HepG2 (cell line): Measurements from ENCODE around the gene CDC42SE1. TPM values are rescaled to one million over a fixed set of nuclear protein-coding genes. Genes with fewer than 3 reads are reported as not detected.
A peak's percentile ranks its signal among the peaks of the same experiment; 100 is the strongest.

ENCODE experiments used
- FIP1L1 ChIP-seq: fragments of 200-400 bp; formaldehyde crosslinking; IDR thresholded peaks from 2 replicates; pipeline ENCODE4 v1.6.1; 2018; ENCODE audit warnings: low read depth, mild to moderate bottlenecking, low read length, moderate library complexity, borderline replicate concordance; ENCODE audit not compliant: insufficient read depth
- GABPB1 ChIP-seq: IDR thresholded peaks from 2 replicates; pipeline ENCODE4 v1.6.1; 2016; ENCODE audit warnings: mild to moderate bottlenecking, missing genetic modification reagents, moderate library complexity, missing compliant biosample characterization
- HDAC1 ChIP-seq: sonication (generic); formaldehyde crosslinking; IDR thresholded peaks from 2 replicates; pipeline ENCODE4 v1.5.1; 2020; ENCODE audit warnings: mild to moderate bottlenecking, missing genetic modification reagents
- HOXA3 ChIP-seq: sonication (generic); formaldehyde crosslinking; IDR thresholded peaks from 2 replicates; pipeline ENCODE4 v1.5.0; 2020; ENCODE audit warnings: missing genetic modification reagents
- HOXD1 ChIP-seq: sonication (generic); formaldehyde crosslinking; IDR thresholded peaks from 2 replicates; pipeline ENCODE4 v1.5.0; 2020; ENCODE audit warnings: missing genetic modification reagents
- PBX3 ChIP-seq: sonication (generic); formaldehyde crosslinking; IDR thresholded peaks from 2 replicates; pipeline ENCODE4 v1.8.1; 2023; ENCODE audit warnings: missing genetic modification reagents, inconsistent platforms, borderline replicate concordance
- POGK ChIP-seq: sonication (generic); formaldehyde crosslinking; conservative IDR thresholded peaks from 2 replicates; pipeline ENCODE4 v1.8.0; 2022; ENCODE audit warnings: mild to moderate bottlenecking, moderate library complexity, missing genetic modification reagents
- TEAD2 ChIP-seq: sonication (generic); formaldehyde crosslinking; IDR thresholded peaks from 2 replicates; pipeline ENCODE4 v1.9.0; 2021; ENCODE audit warnings: missing genetic modification reagents
- ZBTB1 ChIP-seq: sonication (generic); formaldehyde crosslinking; IDR thresholded peaks from 2 replicates; pipeline ENCODE4 v1.4.0; 2020; ENCODE audit warnings: missing genetic modification reagents, borderline replicate concordance
- ZNF121 ChIP-seq: sonication (generic); formaldehyde crosslinking; IDR thresholded peaks from 2 replicates; pipeline ENCODE4 v1.5.0; 2020; ENCODE audit warnings: mild to moderate bottlenecking, missing genetic modification reagents
- ZNF33B ChIP-seq: sonication (generic); formaldehyde crosslinking; IDR thresholded peaks from 2 replicates; pipeline ENCODE4 v1.5.1; 2020; ENCODE audit warnings: mild to moderate bottlenecking, missing genetic modification reagents
- ZNF468 ChIP-seq: sonication (generic); formaldehyde crosslinking; IDR thresholded peaks from 2 replicates; pipeline ENCODE4 v1.8.0; 2022; ENCODE audit warnings: mild to moderate bottlenecking, moderate library complexity, missing genetic modification reagents
- ZNF644 ChIP-seq: IDR thresholded peaks from 2 replicates; pipeline ENCODE4 v1.6.1; 2016; ENCODE audit warnings: low read depth
- ZNF660 ChIP-seq: sonication (generic); formaldehyde crosslinking; IDR thresholded peaks from 2 replicates; pipeline ENCODE4 v1.5.1; 2020; ENCODE audit warnings: mild to moderate bottlenecking, low read depth, missing genetic modification reagents, borderline replicate concordance
- ZNF713 ChIP-seq: sonication (generic); formaldehyde crosslinking; IDR thresholded peaks from 2 replicates; pipeline ENCODE4 v1.4.0; 2020; ENCODE audit warnings: mild to moderate bottlenecking, missing genetic modification reagents
- ZNF746 ChIP-seq: sonication (generic); formaldehyde crosslinking; IDR thresholded peaks from 2 replicates; pipeline ENCODE4 v1.8.0; 2022; ENCODE audit warnings: mild to moderate bottlenecking, missing genetic modification reagents
- polyA plus RNA-seq, 8 experiments: library from polyadenylated mRNA; depleted of rRNA in 3 of 8; stranded (reverse) in 7 of 8; unstranded in 1 of 8; fragments of >200 nt; fragmentation: Illumina TruSeq in 4 of 8; extraction: Trizol in 4 of 8; gene quantifications; 2 replicates each; pipeline versions ENCODE4 v1.2.1 to v1.2.3, GENCODE V29; 2011 to 2016; ENCODE audit warnings: low read depth in 4 of 8, missing spikeins in 1 of 8, mixed read lengths in 1 of 8; ENCODE audit not compliant: insufficient read depth in 1 of 8
- total RNA-seq, 5 experiments: library from RNA; depleted of rRNA; stranded (reverse); fragments of >200 nt; fragmentation: Illumina TruSeq; extraction: Trizol; gene quantifications; 2 replicates each; pipeline ENCODE4 v1.2.3, GENCODE V29; 2016; ENCODE audit warnings: low read depth in 1 of 5
- TF ChIP-seq, protein P1 (sequence below): IDR thresholded peaks from 2 replicates; pipeline ENCODE4 v1.6.1; 2016; ENCODE audit warnings: low read depth, borderline replicate concordance
- TF ChIP-seq, protein P2 (sequence below): sonication (generic); formaldehyde crosslinking; IDR thresholded peaks from 2 replicates; pipeline ENCODE4 v1.4.0; 2020; ENCODE audit warnings: missing genetic modification reagents
- TF ChIP-seq, protein P3 (sequence below): sonication (generic); formaldehyde crosslinking; IDR thresholded peaks from 2 replicates; pipeline ENCODE4 v1.8.0; 2022; ENCODE audit warnings: mild to moderate bottlenecking, missing genetic modification reagents; ENCODE audit not compliant: insufficient replicate concordance
- TF ChIP-seq, protein P4 (sequence below): fragments of 450-650 bp; IDR thresholded peaks from 2 replicates; pipeline ENCODE4 v1.6.1; 2016

Gene CDC42SE1
- total and polyA plus RNA-seq, 2 of the 13 experiments (the other 11 are each of a cell fraction or from before 2014, with no cell fraction given) = 17.6 to 17.9 TPM

- TF ChIP-seq PBX3 (CRISPR knock-in tag) (no peak), HOXD1 (0 out of 2 replicates have a peak, but pooled peaks have one; percentile 36), ZNF644 (CRISPR knock-in tag) (no peak), ZNF468 (CRISPR knock-in tag) (no peak), FIP1L1 (no peak), ZNF121 (CRISPR knock-in tag) (0 out of 2 replicates have a peak, but pooled peaks have one; percentile 8), ZNF660 (CRISPR knock-in tag) (no peak), GABPB1 (CRISPR knock-in tag) (peak; percentile 93), HDAC1 (CRISPR knock-in tag) (peak; percentile 78), ZNF33B (CRISPR knock-in tag) (no peak), TEAD2 (no peak), HOXA3 (CRISPR knock-in tag) (peak; percentile 81), ZNF746 (CRISPR knock-in tag) (peak; percentile 49; the same call in 1 of the 2 replicates), ZNF713 (peak; percentile 84; the same call in 1 of the 2 replicates), ZBTB1 (CRISPR knock-in tag) (no peak), POGK (CRISPR knock-in tag) (peak; percentile 51; the same call in 1 of the 2 replicates)
- TF ChIP-seq, protein P1, sequence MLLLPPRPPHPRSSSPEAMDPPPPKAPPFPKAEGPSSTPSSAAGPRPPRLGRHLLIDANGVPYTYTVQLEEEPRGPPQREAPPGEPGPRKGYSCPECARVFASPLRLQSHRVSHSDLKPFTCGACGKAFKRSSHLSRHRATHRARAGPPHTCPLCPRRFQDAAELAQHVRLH = peak; percentile 55; the same call in 1 of the 2 replicates
- TF ChIP-seq, protein P2, sequence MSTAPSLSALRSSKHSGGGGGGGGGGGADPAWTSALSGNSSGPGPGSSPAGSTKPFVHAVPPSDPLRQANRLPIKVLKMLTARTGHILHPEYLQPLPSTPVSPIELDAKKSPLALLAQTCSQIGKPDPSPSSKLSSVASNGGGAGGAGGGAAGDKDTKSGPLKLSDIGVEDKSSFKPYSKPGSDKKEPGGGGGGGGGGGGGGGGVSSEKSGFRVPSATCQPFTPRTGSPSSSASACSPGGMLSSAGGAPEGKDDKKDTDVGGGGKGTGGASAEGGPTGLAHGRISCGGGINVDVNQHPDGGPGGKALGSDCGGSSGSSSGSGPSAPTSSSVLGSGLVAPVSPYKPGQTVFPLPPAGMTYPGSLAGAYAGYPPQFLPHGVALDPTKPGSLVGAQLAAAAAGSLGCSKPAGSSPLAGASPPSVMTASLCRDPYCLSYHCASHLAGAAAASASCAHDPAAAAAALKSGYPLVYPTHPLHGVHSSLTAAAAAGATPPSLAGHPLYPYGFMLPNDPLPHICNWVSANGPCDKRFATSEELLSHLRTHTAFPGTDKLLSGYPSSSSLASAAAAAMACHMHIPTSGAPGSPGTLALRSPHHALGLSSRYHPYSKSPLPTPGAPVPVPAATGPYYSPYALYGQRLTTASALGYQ = no peak
- TF ChIP-seq, protein P3, sequence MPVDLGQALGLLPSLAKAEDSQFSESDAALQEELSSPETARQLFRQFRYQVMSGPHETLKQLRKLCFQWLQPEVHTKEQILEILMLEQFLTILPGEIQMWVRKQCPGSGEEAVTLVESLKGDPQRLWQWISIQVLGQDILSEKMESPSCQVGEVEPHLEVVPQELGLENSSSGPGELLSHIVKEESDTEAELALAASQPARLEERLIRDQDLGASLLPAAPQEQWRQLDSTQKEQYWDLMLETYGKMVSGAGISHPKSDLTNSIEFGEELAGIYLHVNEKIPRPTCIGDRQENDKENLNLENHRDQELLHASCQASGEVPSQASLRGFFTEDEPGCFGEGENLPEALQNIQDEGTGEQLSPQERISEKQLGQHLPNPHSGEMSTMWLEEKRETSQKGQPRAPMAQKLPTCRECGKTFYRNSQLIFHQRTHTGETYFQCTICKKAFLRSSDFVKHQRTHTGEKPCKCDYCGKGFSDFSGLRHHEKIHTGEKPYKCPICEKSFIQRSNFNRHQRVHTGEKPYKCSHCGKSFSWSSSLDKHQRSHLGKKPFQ (CRISPR knock-in tag) = no peak
- TF ChIP-seq, protein P4, sequence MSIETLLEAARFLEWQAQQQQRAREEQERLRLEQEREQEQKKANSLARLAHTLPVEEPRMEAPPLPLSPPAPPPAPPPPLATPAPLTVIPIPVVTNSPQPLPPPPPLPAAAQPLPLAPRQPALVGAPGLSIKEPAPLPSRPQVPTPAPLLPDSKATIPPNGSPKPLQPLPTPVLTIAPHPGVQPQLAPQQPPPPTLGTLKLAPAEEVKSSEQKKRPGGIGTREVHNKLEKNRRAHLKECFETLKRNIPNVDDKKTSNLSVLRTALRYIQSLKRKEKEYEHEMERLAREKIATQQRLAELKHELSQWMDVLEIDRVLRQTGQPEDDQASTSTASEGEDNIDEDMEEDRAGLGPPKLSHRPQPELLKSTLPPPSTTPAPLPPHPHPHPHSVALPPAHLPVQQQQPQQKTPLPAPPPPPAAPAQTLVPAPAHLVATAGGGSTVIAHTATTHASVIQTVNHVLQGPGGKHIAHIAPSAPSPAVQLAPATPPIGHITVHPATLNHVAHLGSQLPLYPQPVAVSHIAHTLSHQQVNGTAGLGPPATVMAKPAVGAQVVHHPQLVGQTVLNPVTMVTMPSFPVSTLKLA = no peak
Observed at GRCh38 chr1:151059109-151060006, at the start of gene CDC42SE1 (continued).
